ENCODE results near the gene TTC9B. TPM values are rescaled to one million over a fixed set of nuclear protein-coding genes. Genes with fewer than 3 reads are reported as not detected.

The TTC9B gene
- not detected in 2 replicates for total RNA-seq

DNA sequence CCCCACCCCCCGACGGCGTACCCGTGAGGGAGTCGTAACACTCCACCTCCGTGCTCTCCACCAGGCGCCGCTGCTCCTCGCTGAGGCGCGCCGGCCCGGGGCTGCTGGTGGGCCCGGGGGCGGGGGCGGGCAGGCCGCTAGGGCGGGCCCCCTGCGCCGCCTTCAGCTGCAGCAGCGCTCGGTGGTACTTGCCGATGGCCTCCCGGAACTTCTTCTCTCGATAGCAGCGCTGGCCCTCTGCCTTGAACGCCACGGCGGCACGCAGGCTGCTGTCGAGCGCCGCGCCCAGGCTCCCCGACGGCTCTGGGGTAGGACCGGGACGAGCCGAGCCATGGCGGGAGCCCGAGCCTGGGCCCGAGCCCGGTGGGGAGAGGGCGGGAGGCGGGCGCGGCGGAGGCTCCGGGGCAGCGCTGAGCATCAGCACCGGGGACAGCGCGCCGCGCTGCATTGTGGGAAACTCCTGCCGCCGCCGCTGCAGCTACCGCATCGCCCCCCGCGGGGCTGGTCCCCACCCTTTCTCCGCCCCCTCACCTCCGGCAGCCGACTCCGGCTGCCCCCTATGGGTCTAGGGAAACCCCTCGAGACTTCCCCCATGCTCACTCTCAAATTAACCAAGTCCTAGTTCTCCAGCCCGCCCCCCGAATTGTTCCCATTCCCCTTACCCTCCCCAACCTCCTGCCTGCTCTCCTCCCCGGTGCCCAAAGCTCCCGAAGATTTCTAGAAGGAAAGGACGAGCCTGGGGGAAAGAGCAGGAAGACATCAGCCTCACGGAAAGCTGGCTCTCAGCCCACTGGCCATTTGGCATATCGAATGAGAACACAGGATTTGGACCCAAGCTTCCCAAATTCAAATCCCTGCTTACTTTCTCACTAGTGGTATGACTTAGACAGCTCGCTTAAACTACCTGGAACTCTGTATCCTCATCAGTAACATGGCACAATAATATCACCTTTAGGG lies at the start of gene TTC9B:
TTC9B (minus strand) TSS at position 451 of the 957 bp plus-strand sequence; CDS start at position 448, 3 bp downstream.

DNA sequence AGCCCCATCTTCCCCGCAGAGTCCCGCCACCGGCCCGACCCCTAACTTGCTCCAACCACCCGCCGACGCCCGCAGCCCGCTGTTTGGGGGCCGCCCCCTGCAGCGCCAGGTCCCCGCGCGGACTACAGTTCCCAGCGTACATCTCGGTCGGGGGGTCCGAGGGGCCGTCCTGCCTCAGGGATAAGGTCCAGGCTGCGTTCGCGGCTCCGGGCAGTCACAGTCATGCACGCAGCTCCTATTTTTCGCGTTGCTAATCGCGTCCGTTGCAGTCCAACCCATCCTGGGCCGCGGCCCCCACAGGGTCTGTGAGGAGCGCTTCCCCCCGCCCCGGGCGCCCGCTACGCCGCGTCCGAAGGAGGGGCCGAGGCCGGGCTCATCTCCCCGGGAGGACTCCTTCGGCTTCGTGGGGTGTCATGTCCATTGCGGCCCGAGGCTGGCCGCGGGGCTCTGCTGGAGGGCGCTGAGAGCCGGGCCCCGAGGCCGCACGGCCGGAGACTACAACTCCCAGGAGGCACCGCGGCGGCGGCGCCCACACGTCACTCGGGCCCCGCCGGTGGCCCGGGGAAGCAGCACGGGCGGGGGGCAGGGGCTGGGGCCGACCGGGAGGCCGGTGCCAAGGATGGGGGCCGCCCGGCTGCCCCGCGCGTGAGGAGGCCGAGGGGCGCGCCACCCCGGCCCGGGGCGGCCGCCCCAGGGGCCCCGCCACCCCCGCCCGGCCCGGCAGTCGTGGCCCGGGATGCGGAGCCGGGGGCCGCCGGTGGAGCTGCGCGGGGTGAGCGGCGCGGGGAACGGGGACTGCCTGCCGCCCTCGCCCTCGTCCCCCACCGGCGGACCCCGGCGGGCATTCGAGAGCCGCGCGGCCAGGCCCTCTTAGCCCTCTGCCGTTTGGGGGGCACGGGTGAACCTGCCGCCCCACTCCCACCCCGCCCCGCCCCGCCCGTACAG lies 27.0 kb downstream of the TTC9B start, which contains the start of gene MAP3K10:
MAP3K10 (plus strand) TSS at position 536 of the 945 bp plus-strand sequence. CDS start 606 bp downstream, outside the sequence.

Other genes starting within 250 kb of the TTC9B start
- gene PSMC4, start 247.2 kb downstream of the TTC9B start, total RNA-seq, result 95.3 and 116 TPM in 2 replicates
- 3.2 and 4.1 TPM in 2 replicates for gene ZNF546, start 221.3 kb downstream of the TTC9B start, total RNA-seq
- gene ZNF780B, start 162.2 kb downstream of the TTC9B start, total RNA-seq, result 9.1 and 14.6 TPM in 2 replicates
- 9.6 and 10.9 TPM in 2 replicates for gene ZNF780A, start 127.4 kb downstream of the TTC9B start, total RNA-seq
- 4.4 and 8.1 TPM in 2 replicates for gene MAP3K10, start 27.0 kb downstream of the TTC9B start, total RNA-seq
- 0.09 TPM in 1 of 2 replicates, not detected in the other for gene CCNP, start 8.3 kb upstream of the TTC9B start, total RNA-seq
- gene AKT2, start 67.0 kb upstream of the TTC9B start, total RNA-seq, result 20.1 and 38.0 TPM in 2 replicates
- gene C19orf47, start 130.0 kb upstream of the TTC9B start, total RNA-seq, result 4.3 and 4.4 TPM in 2 replicates
- 92.4 and 132 TPM in 2 replicates for gene PLD3, start 130.3 kb upstream of the TTC9B start, total RNA-seq
- under 0.01 and 0.09 TPM in 2 replicates for gene HIPK4, start 171.8 kb upstream of the TTC9B start, total RNA-seq
- 0.81 and 1.1 TPM in 2 replicates for gene PRX, start 195.0 kb upstream of the TTC9B start, total RNA-seq
- gene SERTAD1, start 207.6 kb upstream of the TTC9B start, total RNA-seq, result 18.1 and 23.8 TPM in 2 replicates
- gene SERTAD3, start 226.0 kb upstream of the TTC9B start, total RNA-seq, result 13.7 and 15.2 TPM in 2 replicates
- gene BLVRB, start 247.4 kb upstream of the TTC9B start, total RNA-seq, result 56.2 and 67.8 TPM in 2 replicates
- gene SPTBN4, start 248.6 kb upstream of the TTC9B start, total RNA-seq, result 0.09 and 0.28 TPM in 2 replicates

All from endothelial cell of coronary artery (primary cell).